PC-9 (cell line): ENCODE measurements around the gene AGBL4. TPM values are rescaled to one million over a fixed set of nuclear protein-coding genes. Genes with fewer than 3 reads are reported as not detected.

ENCODE experiments used
- BruUV-seq: library from RNA; stranded (reverse); fragments of 400-500 nt; replicated peaks from 2 replicates; lab custom pipeline; 2021; lab: Mats Ljungman, UMichigan
- CTCF ChIA-PET: fragments of 300-600 bp; sonication (Branson Sonifier 250); formaldehyde crosslinking; loops from one replicate; lab custom pipeline; 2022; ENCODE audit warnings: antibody characterized with exemption; lab: Charles Lee
- POLR2A ChIA-PET: fragments of 300-600 bp; sonication (Branson Sonifier 250); formaldehyde crosslinking; loops from one replicate; lab custom pipeline; 2022; ENCODE audit warnings: antibody characterized with exemption; ENCODE audit not compliant: unreplicated experiment; lab: Charles Lee
- DNase-seq, 2 experiments: peaks; one replicate each; pipeline versions ENCODE4 v3.0.0 to v3.0.0-alpha.2; 2015 to 2022; ENCODE audit warnings: mixed read lengths in 1 of 2
- H2AFZ ChIP-seq: fragments of 200-600 bp; sonication (generic); 2 replicates; pipeline ENCODE4 v1.8.1; 2017; ENCODE audit warnings: antibody characterized with exemption
- H3F3A ChIP-seq: fragments of 200-600 bp; sonication (generic); 2 replicates; pipeline ENCODE4 v1.8.1; 2017; ENCODE audit warnings: antibody characterized with exemption, mild to moderate bottlenecking, low read depth; ENCODE audit not compliant: insufficient read depth
- H3K27ac ChIP-seq: fragments of 200-600 bp; sonication (generic); 2 replicates; pipeline ENCODE4 v1.6.1; 2016; ENCODE audit warnings: mixed run types
- H3K27me3 ChIP-seq: fragments of 200-600 bp; sonication (generic); 2 replicates; pipeline ENCODE4 v1.6.1; 2016; ENCODE audit warnings: low read depth, mixed run types; ENCODE audit not compliant: insufficient read depth
- H3K36me3 ChIP-seq: fragments of 200-600 bp; sonication (generic); 2 replicates; pipeline ENCODE4 v1.6.1; 2016; ENCODE audit warnings: low read depth, mixed run types
- H3K4me1 ChIP-seq: fragments of 200-600 bp; sonication (generic); replicated peaks from 2 replicates; pipeline ENCODE4 v1.6.1; 2016; ENCODE audit warnings: mixed run types; ENCODE audit not compliant: insufficient read depth
- H3K4me2 ChIP-seq: fragments of 200-600 bp; sonication (generic); 2 replicates; pipeline ENCODE4 v1.6.1; 2017; ENCODE audit warnings: mixed run types
- H3K4me3 ChIP-seq: fragments of 200-600 bp; sonication (generic); 2 replicates; pipeline ENCODE4 v1.6.1; 2016; ENCODE audit warnings: mixed run types
- H3K79me2 ChIP-seq: fragments of 200-600 bp; sonication (generic); 2 replicates; pipeline ENCODE4 v1.6.1; 2017; ENCODE audit warnings: low read depth, mixed run types
- H3K9me2 ChIP-seq: fragments of 200-600 bp; sonication (generic); 2 replicates; pipeline ENCODE4 v1.8.1; 2017; ENCODE audit warnings: mild to moderate bottlenecking; ENCODE audit not compliant: insufficient read depth
- H3K9me3 ChIP-seq: fragments of 200-600 bp; sonication (generic); 2 replicates; pipeline ENCODE4 v1.8.1; 2016; ENCODE audit warnings: low read depth; ENCODE audit not compliant: insufficient read depth
- H4K20me1 ChIP-seq: fragments of 200-600 bp; sonication (generic); 2 replicates; pipeline ENCODE4 v1.8.1; 2017; ENCODE audit not compliant: insufficient read depth
- EZH2 ChIP-seq: fragments of 200-600 bp; sonication (generic); IDR thresholded peaks from 2 replicates; pipeline ENCODE4 v1.8.0; 2017; ENCODE audit warnings: antibody characterized with exemption, low read depth
- intact Hi-C: fragments of 100-400 bp; cut with micrococcal nuclease; formaldehyde crosslinking; loops from one replicate; pipeline ENCODE4 v1.10.0; 2022; ENCODE audit not compliant: unreplicated experiment
- total RNA-seq: library from RNA; stranded (reverse); gene quantifications from 2 replicates; pipeline ENCODE4 v1.2.3, GENCODE V29; 2021
- TF ChIP-seq, protein P1 (sequence below): fragments of 200-600 bp; sonication (generic); conservative IDR thresholded peaks from 2 replicates; pipeline ENCODE4 v1.6.1; 2017; ENCODE audit warnings: mixed run types, antibody characterized with exemption, mild to moderate bottlenecking, moderate library complexity

AGBL4 gene
- total RNA-seq, 1 experiment from 2014 or later = not detected

DNA sequence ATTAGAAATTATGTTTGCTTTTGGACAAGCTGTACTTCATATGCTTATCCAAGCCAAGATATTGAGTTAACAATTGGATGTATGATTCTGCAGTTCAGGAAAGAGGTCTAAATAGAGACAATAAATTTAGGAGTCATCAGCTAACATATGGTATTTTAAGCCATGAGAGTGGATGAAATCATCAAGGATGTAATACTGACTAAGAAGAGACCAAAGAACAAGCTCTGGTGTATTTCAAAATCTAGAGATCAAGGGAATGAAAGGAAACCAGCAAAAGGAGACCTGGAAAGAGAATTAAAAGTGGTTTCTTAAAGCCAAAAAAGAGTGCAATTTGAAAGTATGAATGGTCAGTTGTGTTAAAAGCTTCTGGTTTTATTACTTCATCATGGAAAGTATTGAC lies 1063.4 kb downstream of the AGBL4 start:
- Histone ChIP-seq H3K4me2 (no peak overlapping the region), H3K9me3 (no peaks in the 10 kb centered on the region), H3K27me3 (no peaks in the 10 kb centered on the region), H2AFZ (no peak overlapping the region), H3K79me2 (no peaks in the 10 kb centered on the region), H3K36me3 (no peaks in the 10 kb centered on the region), H3K9me2 (no peaks in the 10 kb centered on the region), H4K20me1 (no peaks in the 10 kb centered on the region), H3F3A (no peaks in the 10 kb centered on the region), H3K4me1 (no peaks in the 10 kb centered on the region), H3K4me3 (no peak overlapping the region), H3K27ac (no peak overlapping the region)
- DNase-seq = no peak
- ChIA-PET POLR2A (no interaction called here), CTCF (no interaction called here)
- TF ChIP-seq, protein P1, sequence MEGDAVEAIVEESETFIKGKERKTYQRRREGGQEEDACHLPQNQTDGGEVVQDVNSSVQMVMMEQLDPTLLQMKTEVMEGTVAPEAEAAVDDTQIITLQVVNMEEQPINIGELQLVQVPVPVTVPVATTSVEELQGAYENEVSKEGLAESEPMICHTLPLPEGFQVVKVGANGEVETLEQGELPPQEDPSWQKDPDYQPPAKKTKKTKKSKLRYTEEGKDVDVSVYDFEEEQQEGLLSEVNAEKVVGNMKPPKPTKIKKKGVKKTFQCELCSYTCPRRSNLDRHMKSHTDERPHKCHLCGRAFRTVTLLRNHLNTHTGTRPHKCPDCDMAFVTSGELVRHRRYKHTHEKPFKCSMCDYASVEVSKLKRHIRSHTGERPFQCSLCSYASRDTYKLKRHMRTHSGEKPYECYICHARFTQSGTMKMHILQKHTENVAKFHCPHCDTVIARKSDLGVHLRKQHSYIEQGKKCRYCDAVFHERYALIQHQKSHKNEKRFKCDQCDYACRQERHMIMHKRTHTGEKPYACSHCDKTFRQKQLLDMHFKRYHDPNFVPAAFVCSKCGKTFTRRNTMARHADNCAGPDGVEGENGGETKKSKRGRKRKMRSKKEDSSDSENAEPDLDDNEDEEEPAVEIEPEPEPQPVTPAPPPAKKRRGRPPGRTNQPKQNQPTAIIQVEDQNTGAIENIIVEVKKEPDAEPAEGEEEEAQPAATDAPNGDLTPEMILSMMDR = no peak
- TF ChIP-seq EZH2 = no peak
- BruUV-seq = no TSS peak
- intact Hi-C loops = no loop called here

DNA sequence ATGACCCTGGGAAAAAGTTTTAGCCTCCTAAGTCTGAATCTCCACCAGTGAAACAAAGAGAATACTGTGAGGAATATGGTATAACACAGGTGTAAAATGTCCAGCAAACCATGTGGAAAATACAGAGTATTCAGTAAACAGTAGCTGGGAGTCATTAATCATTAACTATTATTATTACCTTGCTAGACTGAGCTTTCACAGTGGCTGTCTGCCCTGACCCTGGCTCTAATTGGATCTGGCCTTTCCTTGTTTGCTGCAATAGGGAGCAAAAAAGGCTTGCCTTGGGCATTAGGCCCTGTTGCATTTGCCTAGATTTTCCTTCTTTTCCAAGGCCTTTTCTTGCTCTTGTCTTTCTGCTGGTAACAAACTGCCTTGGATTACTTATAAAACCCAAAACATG lies 1068.0 kb downstream of the AGBL4 start:
- intact Hi-C loops = no loop called here
- Histone ChIP-seq H3F3A (no peaks in the 10 kb centered on the region), H3K4me2 (no peak overlapping the region), H3K27ac (no peak overlapping the region), H3K36me3 (no peaks in the 10 kb centered on the region), H4K20me1 (no peaks in the 10 kb centered on the region), H3K27me3 (no peaks in the 10 kb centered on the region; the same call in 1 of the 2 replicates), H3K79me2 (no peaks in the 10 kb centered on the region), H3K9me3 (no peaks in the 10 kb centered on the region), H3K4me3 (no peak overlapping the region), H3K4me1 (no peaks in the 10 kb centered on the region), H2AFZ (no peak overlapping the region), H3K9me2 (no peaks in the 10 kb centered on the region)
- DNase-seq = no peak
- no TSS peak for BruUV-seq
- ChIA-PET POLR2A (no interaction called here), CTCF (interaction anchor here (0.6 kb wide), 1 partner anchor 1703 kb away, joined by 12 read pairs; no protein-coding TSS in a partner anchor)
- TF ChIP-seq EZH2 = no peak
- TF ChIP-seq, protein P1 = no peak

DNA sequence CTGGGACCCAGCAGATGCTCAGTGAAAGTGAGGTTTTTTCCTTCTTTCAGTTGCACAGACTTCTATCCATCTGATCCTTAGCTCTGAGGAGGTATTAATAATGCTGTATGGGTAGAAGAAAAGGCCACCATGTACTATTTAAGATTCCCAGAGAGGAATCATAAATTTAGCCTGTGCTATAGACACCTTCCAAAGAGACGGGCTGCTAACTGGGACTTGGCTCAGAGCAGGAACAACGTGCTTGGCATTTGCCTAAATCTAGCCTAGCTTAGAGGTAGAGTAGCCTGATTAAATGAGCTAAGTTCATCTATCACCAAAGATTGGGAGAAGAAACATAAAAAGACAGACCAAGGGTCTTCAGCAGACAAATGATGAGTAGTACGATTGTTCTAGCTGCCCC lies 1070.1 kb downstream of the AGBL4 start:
- Histone ChIP-seq H3K4me1 (no peaks in the 10 kb centered on the region), H3K9me2 (no peaks in the 10 kb centered on the region), H3K9me3 (no peaks in the 10 kb centered on the region), H2AFZ (no peak overlapping the region), H3K79me2 (no peaks in the 10 kb centered on the region), H3K36me3 (no peaks in the 10 kb centered on the region), H3K4me2 (no peak overlapping the region), H4K20me1 (no peaks in the 10 kb centered on the region), H3K27ac (no peak overlapping the region), H3K4me3 (no peak overlapping the region), H3F3A (no peaks in the 10 kb centered on the region), H3K27me3 (no peaks in the 10 kb centered on the region; the same call in 1 of the 2 replicates)
- DNase-seq = no peak
- intact Hi-C loops = no loop called here
- CTCF ChIA-PET = interaction anchor here (0.6 kb wide), 1 partner anchor 1060 kb away, joined by 5 read pairs; no protein-coding TSS in a partner anchor
- TF ChIP-seq, protein P1 = no peak
- no peak for TF ChIP-seq EZH2
- no TSS peak for BruUV-seq
- POLR2A ChIA-PET = no interaction called here
